Activated CD4-positive, CD25-positive, alpha-beta regulatory T cell treated with anti-CD3 and anti-CD28 coated beads, Interleukin-2, amount 50 U/mL, for 16 hours (primary cell): ENCODE results near the gene GID4.

ENCODE experiments used
- DNase-seq: peaks from one replicate; pipeline ENCODE4 v3.0.0-alpha.2; 2020; ENCODE audit warnings: low read depth, low spot score

Gene GID4

DNA sequence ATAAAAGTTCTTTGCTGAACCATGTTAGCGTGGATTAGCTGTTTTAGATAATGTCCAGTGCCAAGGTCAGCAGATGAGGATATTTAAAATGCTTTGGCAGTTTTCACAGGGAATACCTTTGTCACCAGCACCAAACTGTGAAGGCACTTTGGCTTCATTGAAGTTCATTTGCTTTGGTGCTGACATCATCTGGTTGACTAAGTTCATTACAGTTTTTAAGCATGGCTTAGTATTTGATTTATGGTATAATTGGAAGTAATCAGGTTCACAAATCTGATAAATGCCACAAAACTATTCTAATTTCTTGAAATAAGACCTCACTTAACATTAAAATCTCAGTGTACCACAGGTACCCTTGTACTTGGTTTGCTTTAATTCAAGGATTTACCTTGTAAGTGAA, 4.3 kb downstream of the GID4 start:
- DNase-seq = no peak

GRCh38 chr17:18044609-18045008, 5.4 kb downstream of the GID4 start:
- no peak for DNase-seq

GRCh38 chr17:18045691-18046350, 6.6 kb downstream of the GID4 start:
- DNase-seq = no peak

DNA sequence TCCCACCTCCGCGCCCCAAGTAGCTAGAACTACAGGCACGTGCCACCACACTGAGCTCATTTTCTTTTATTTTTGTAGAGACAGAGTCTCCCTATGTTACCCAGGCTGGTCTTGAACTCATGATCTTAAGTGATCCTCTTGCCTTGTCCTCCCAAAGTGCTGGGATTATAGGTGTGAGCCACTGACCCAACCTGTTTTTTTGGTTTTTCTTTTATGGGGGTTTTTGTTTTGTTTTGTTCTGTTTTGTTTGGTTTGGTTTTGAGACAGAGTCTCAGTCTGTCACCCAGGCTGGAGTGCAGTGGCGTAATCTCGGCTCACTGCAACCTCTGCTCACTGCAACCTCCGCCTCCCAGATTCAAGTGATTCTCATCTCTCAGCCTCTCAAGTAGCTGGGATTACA, 16.4 kb downstream of the GID4 start:
- no peak for DNase-seq

- DNase-seq = no peak
Observed at GRCh38 chr17:18056214-18056613, 17.0 kb downstream of the GID4 start.

DNA sequence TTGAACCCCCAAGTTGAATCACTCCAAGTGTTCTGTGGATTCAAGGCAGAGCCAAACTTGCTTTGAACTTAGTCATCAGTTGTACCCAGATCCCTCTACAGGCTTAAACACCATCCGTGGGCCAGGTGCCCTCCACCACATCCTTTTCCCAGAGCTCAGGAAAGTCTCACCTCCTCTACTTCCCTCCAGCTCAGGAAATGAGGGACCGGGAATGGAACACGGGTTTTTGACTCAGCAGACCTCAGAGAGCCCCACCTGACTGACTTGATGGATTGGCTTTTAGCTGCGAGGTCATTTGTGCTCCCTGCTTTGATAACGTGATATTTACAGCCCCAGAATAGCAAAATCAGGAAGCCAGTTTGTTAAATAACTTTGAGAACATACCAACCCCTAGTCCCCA, 20.1 kb downstream of the GID4 start:
- no peak for DNase-seq

DNA sequence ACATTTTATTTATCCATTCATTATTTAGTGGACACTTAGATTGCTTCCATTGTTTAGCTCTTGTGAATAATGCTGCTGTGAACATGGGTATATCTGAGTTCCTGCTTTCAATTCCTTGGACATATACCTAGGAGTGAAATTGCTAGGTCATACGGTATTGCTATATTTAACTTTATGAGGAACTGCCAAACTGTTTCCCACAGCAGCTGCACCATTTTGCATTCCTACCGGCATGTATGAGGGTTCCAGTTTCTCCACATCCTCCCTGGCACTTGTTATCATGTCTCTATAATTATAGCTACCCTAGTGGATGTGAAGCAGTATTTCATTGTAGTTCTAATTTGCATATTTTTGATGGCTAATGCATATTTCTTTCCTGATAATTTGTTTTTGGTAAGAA, 24.8 kb downstream of the GID4 start:
- DNase-seq = no peak

- no peak for DNase-seq
Observed at GRCh38 chr17:18065546-18065945, 26.3 kb downstream of the GID4 start.

DNA sequence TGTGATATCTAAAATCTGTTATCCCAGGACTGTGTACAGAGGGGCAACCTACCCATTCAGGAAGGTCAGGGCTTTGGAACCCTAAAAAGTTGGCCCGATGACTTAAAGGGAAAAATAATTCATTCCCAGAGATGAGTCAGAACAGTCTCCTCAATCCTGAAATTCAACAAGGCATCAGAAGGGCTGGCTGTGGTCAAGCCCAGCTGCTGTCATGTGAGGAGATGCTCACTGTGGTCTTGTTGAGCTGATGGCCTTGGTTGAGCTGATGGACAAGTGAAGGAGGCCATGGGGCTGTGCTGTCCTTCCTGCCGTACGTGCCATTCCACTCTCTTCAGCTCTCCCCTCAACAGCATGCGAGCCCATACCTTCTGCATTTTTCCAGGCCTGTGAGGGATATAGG, 27.7 kb downstream of the GID4 start:
- no peak for DNase-seq

DNA sequence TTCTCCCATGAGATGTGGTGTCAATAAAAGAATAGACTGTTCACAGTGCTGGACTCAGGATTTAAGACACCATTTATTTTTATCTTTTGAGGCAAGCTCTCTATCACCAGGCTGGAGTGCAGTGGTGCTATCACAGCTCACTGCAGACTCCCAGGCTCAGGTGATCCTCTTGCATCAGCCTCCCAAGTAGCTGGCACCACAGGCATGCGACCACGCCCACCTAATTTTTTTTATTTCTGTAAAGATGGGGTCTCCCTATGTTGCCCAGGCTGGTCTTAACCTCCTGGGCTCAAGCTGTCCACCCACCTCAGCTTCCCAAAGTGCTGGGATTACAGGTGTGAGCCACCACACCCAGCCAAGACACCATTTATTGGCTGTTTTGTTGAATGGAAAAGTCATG, 29.9 kb downstream of the GID4 start:
- no peak for DNase-seq

GRCh38 chr17:18070861-18071340, 31.7 kb downstream of the GID4 start:
- no peak for DNase-seq

- DNase-seq = no peak
Observed at GRCh38 chr17:18071751-18072150, 32.5 kb downstream of the GID4 start.

- no peak for DNase-seq
Observed at GRCh38 chr17:18074566-18075272, 35.5 kb downstream of the GID4 start.

DNA sequence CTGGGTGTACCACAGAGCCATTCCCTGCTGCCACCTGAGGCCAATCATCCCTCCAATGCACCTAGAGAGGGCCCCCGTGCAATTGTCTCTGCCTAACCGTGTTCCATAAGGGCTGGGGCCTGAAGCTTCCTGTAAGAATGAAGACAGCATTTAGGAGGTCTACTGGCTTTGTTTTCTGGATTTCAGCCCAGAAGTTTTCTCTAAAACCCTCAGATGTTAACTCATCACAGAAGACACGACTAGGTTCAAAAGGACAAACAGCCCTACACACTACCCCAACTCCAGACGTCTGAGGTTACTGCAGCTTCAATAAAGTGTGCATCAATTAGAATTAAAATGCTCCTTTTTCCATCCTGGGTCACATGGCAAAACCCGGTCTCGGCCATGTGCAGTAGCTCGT, 37.7 kb downstream of the GID4 start:
- DNase-seq = no peak

GRCh38 chr17:18079543-18079942, 40.3 kb downstream of the GID4 start:
- DNase-seq = no peak

DNA sequence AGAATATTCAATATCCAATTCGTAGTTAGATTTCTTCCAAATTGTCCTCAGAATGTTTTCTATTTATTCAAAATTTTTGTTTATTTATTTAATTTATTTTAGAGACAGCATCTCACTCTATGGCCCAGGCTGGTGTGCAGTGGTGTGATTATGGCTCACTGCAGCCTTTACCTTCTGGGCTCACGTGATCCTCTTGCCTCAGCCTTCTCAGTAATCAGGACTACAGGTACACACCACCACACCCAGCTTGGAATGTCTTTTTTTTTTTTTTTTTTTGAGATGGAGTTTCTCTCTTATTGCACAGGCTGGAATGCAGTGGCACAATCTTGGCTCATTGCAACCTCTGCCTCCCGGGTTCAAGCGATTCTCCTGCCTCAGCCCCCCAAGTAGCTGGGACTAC, 45.0 kb downstream of the GID4 start:
- no peak for DNase-seq

DNA sequence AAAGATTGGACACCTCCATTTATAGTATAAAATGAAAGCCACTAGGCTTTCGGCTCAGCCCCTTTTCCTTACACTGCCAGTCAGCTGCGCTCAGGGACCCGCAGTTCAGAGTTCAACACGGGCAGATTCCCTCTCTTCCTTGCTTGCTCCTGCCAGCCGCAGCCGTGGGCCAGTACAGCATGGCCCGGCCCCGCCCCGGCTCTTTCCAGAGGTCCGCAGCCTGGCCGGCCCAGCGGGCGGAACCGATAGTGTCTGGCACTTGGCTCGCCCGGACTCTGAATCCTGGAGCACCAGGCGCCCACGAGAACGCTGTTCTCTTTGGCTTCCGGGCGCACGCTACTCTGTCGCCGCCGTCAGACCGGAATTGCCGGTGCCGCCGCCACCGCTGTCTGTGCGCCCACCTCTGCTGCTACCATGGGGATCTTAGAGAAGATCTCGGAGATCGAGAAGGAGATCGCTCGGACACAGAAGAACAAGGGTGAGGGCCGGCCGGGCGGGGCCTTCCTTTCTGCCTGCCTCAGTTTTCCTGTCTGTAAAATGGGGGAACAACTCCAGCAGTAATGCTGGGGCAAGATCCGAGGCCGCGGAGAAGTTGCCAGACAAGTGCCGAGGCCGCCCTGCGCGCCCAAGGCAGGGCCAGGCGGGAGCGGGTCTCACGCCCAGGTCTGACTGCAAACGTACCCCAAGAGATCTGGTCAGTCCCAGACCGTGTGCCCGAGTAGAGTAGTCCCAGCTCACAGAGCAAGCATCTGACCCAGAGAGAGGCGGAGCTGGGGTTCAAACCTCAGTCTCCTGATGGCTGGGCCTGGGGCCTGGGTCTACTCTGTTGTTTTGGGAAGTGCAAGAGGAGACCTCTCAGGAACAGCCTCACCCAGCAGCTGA, 48.6 kb downstream of the GID4 start, which contains the start of gene DRG2:
DRG2 (plus strand) TSS at position 339 of the 882 bp plus-strand sequence; CDS start at position 415, 76 bp downstream.
- DNase-seq = peak; percentile 77

DNA sequence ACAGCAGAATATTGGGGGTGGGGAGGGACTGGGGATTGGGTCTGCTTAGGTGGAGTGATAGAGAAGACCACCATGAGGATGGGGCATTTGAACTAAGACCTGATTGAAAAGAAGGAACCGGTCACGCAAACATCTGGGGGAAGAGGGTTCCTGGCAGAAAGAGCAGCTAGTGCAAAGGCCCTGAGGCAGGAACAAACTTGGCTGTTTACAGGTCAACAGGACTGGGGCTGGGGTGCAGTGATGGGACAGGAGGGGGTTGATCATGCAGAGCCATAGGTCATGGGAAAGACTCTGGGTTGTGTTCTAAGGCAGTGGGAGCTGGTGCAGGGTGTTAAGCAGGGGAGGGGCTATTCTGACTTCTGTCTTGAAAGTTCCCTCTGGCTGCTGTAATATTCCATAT, 50.4 kb downstream of the GID4 start:
- DNase-seq = no peak

DNA sequence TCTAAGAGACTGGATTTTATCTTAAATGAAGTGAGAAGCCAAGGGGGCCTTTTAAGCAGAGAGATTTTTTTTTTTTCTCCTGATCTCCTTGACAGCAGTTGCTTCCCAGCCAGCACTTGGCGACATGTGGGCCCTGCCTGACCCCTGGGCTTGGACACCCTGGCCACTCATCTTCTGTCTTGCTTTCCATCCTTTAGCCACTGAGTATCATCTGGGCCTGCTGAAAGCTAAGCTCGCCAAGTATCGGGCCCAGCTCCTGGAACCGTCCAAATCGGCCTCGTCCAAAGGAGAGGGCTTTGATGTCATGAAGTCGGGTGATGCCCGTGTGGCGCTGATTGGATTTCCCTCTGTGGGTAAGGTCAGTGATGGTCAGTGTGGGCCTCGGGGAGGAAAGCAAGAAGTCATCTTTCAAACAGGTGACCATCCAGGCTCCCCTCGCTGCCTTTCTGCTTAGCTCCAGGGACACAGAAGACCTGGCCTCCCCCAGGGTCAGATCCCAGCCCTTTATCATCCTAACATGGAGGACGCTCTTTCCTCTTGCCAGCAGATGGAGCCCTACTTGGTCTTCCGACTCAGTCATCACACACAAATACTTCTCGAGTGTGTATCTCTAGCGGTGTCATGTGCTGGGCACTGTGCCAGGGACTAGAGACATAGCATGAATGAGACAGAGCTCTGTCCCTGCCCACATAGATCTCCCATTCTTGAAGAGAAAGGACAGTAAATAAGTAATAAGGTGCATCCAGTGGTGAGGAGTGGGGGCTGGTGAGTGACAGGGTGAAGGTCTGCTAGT, 54.6 kb downstream of the GID4 start:
- DNase-seq = no peak

- no peak for DNase-seq
Observed at GRCh38 chr17:18094409-18094807, 55.2 kb downstream of the GID4 start.

DNA sequence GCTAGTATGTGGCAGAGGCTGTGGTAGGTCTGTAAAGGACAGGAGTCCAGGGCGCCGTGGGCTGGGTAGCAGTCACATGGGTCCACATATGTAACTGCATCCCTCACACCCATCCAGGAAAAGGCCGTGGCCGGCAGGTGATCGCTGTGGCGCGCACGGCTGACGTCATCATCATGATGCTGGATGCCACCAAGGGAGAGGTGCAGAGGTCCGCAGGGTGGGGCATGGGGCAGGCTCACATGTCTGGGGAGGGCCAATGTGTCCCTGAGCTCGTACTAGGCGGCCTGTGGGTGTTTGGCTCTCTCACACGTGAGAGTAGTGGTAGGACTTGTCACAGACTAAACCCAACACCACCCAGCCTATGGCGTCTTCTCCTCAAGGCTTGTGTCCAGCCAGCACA, 60.3 kb downstream of the GID4 start:
- DNase-seq = no peak

DNA sequence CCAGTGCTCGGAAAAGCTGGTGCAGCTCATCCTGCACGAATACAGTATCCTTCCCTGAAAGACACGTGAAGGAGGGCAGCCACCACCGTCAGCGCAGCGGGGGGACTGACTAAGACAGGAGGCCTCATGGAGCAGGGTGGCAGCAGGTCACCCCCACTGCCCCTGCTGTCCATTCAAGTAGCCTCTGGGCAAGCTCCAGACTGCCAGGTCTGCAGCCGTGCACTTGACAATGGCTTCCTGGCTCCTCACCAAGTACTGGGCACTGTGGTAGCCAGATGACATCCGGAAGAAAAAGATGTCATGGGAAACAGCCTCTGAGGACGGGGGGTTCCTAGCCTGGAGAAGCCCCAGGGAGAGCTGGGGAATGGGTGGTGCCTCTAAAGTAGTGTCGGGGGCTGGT, 61.4 kb downstream of the GID4 start:
- DNase-seq = no peak
